ENCODE results near the gene INO80.

The INO80 gene

DNA sequence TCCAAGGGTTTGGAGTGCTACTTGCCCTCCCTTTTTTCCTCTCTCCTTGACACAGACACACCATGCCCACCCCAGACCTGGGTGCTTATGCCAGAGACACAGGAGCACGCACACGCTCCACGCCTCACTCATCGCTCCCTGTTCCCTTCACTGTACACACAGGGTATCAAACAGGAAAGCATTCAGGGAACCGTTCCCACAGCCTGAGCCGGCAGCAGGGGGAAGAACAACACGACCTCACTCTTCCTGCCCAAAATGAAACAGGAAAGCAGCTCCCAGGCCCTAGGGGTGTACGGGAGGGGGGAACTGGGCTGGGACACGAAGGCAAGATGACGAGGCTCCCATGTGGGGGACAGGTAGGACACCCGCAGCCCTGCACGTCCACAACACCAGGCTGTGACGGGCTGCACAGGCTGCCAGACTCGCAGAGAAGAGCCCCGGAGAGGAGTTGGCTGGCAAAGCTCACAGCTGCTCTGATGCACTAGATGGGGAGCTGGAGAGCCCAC lies 175.7 kb downstream of the INO80 start:
- H3K9ac ChIP-seq (ENCODE audit: insufficient read length), result no peak overlapping the region
- no peak overlapping the region for H3K4me3 ChIP-seq
- TF ChIP-seq EZH2 (IDR thresholded peaks at IDR 0.05), result no peak
- TF ChIP-seq POLR2AphosphoS5 (IDR thresholded peaks at IDR 0.05; ENCODE audit: borderline replicate concordance, low read depth, low read length), result no peak
- no peak for TF ChIP-seq FOXP2 (optimal IDR thresholded peaks at IDR 0.05; ENCODE audit: control extremely low read depth, extremely low read length, insufficient read depth)
- no peak for DNase-seq (ENCODE audit: low read depth, low spot score)
- H3K9me3 ChIP-seq (ENCODE audit: low read depth, low read length), result no peaks in the 10 kb centered on the region
- H3K27ac ChIP-seq, result no peak overlapping the region
- H3K36me3 ChIP-seq (ENCODE audit: insufficient read depth, low read length), result no peaks in the 10 kb centered on the region

GRCh38 chr15:40938536-40938870 lies 177.6 kb downstream of the INO80 start:
- TF ChIP-seq EZH2 (IDR thresholded peaks at IDR 0.05), result no peak
- TF ChIP-seq FOXP2 (optimal IDR thresholded peaks at IDR 0.05; ENCODE audit: control extremely low read depth, extremely low read length, insufficient read depth), result no peak
- no peak for TF ChIP-seq POLR2AphosphoS5 (IDR thresholded peaks at IDR 0.05; ENCODE audit: borderline replicate concordance, low read depth, low read length)
- no peaks in the 10 kb centered on the region for H3K36me3 ChIP-seq (ENCODE audit: insufficient read depth, low read length)
- H3K4me3 ChIP-seq, result no peak overlapping the region
- no peak for DNase-seq (ENCODE audit: low read depth, low spot score)
- no peak overlapping the region for H3K27ac ChIP-seq
- no peaks in the 10 kb centered on the region for H3K9me3 ChIP-seq (ENCODE audit: low read depth, low read length)
- H3K9ac ChIP-seq (ENCODE audit: insufficient read length), result no peak overlapping the region

GRCh38 chr15:40937762-40938535 lies 178.1 kb downstream of the INO80 start:
- H3K9ac ChIP-seq (ENCODE audit: insufficient read length), result no peak overlapping the region
- no peak overlapping the region for H3K27ac ChIP-seq
- H3K9me3 ChIP-seq (ENCODE audit: low read depth, low read length), result no peaks in the 10 kb centered on the region
- DNase-seq (ENCODE audit: low read depth, low spot score), result no peak
- TF ChIP-seq POLR2AphosphoS5 (IDR thresholded peaks at IDR 0.05; ENCODE audit: borderline replicate concordance, low read depth, low read length) (no peak), EZH2 (IDR thresholded peaks at IDR 0.05) (no peak), FOXP2 (optimal IDR thresholded peaks at IDR 0.05; ENCODE audit: control extremely low read depth, extremely low read length, insufficient read depth) (no peak)
- no peak overlapping the region for H3K4me3 ChIP-seq
- no peaks in the 10 kb centered on the region for H3K36me3 ChIP-seq (ENCODE audit: insufficient read depth, low read length)

DNA sequence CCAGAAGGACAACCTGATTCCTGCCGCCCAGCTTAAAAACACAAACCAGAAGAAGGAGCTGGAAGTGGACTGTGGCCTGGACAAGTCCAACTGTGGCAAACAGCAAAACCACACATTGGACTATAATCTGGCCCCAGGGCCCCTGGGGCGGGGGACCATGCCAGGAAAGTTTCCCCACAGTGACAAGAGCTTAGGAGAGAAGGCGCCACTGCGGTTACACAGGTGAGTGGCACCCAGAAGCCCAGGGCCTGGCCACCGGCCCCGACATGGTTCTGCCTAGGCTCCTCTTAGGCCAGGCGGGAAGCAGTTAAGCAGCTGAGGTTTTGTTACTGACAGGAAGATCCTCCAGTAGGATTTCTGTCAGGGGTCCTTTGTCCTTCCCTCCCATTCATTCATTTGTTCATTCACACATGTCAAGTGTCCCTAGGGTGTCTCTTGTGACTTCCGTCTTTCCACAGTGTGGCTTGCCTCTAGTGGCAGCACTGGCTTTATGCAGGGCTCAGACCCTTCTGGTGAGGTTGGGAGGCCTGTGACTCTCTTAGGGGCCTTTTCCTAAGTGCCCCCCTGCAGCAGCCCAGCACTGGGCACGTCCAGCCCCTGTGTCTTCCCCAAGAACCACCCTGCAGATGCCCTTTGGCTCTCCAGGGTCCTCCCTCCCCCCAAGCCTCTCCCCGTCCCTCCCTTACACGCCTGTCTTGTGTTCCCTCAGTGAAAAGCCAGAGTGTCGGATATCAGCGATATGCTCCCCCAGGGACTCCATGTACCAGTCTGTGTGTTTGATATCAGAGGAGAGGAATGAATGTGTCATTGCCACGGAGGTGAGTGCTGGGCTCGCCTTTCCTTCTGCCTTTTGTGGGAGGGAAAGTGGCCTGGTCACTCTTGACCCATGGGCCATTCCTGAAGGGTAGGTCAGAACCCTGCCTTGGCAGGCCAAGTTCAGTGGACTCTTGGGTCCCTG lies 179.1 kb downstream of the INO80 start:
- no peaks in the 10 kb centered on the region for H3K36me3 ChIP-seq (ENCODE audit: insufficient read depth, low read length)
- H3K4me3 ChIP-seq, result no peak overlapping the region
- H3K9ac ChIP-seq (ENCODE audit: insufficient read length), result no peak overlapping the region
- DNase-seq (ENCODE audit: low read depth, low spot score), result no peak
- no peak overlapping the region for H3K27ac ChIP-seq
- no peaks in the 10 kb centered on the region for H3K9me3 ChIP-seq (ENCODE audit: low read depth, low read length)
- TF ChIP-seq POLR2AphosphoS5 (IDR thresholded peaks at IDR 0.05; ENCODE audit: borderline replicate concordance, low read depth, low read length) (no peak), EZH2 (IDR thresholded peaks at IDR 0.05) (no peak), FOXP2 (optimal IDR thresholded peaks at IDR 0.05; ENCODE audit: control extremely low read depth, extremely low read length, insufficient read depth) (no peak)

- no peak for DNase-seq (ENCODE audit: low read depth, low spot score)
- Histone ChIP-seq H3K4me3 (no peak overlapping the region), H3K27ac (no peak overlapping the region), H3K9me3 (ENCODE audit: low read depth, low read length) (no peaks in the 10 kb centered on the region), H3K9ac (ENCODE audit: insufficient read length) (no peak overlapping the region), H3K36me3 (ENCODE audit: insufficient read depth, low read length) (no peaks in the 10 kb centered on the region)
- no peak for TF ChIP-seq EZH2 (IDR thresholded peaks at IDR 0.05)
Observed at GRCh38 chr15:40936234-40936708, 179.8 kb downstream of the INO80 start.

GRCh38 chr15:40934457-40934856 lies 181.6 kb downstream of the INO80 start:
- Histone ChIP-seq H3K9me3 (ENCODE audit: low read depth, low read length) (no peaks in the 10 kb centered on the region), H3K27ac (no peak overlapping the region), H3K4me3 (no peak overlapping the region), H3K9ac (ENCODE audit: insufficient read length) (no peak overlapping the region), H3K36me3 (ENCODE audit: insufficient read depth, low read length) (no peaks in the 10 kb centered on the region)
- DNase-seq (ENCODE audit: low read depth, low spot score), result no peak
- TF ChIP-seq FOXP2 (optimal IDR thresholded peaks at IDR 0.05; ENCODE audit: control extremely low read depth, extremely low read length, insufficient read depth) (no peak), POLR2AphosphoS5 (IDR thresholded peaks at IDR 0.05; ENCODE audit: borderline replicate concordance, low read depth, low read length) (no peak), EZH2 (IDR thresholded peaks at IDR 0.05) (no peak)

DNA sequence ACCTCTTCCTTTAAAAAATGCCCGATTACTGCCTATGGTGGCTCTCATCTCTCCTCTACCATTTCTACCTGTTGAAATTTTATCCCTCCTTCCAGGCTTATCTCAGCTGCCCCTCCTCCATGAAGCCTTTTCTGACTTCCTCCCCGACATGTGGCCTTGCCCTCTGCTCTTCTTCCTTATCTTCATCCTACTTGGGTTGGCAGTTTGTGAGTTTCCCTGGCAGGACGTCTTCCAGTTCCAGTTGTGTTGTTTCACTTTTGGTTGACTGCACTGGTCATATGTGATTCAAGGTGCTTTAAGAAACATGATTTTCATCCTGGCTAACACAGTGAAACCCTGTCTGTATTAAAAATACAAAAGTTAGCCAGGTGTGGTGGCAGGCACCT lies 182.6 kb downstream of the INO80 start:
- no peak for DNase-seq (ENCODE audit: low read depth, low spot score)
- TF ChIP-seq FOXP2 (optimal IDR thresholded peaks at IDR 0.05; ENCODE audit: control extremely low read depth, extremely low read length, insufficient read depth) (no peak), EZH2 (IDR thresholded peaks at IDR 0.05) (no peak), POLR2AphosphoS5 (IDR thresholded peaks at IDR 0.05; ENCODE audit: borderline replicate concordance, low read depth, low read length) (no peak)
- Histone ChIP-seq H3K4me3 (no peak overlapping the region), H3K9ac (ENCODE audit: insufficient read length) (no peak overlapping the region), H3K36me3 (ENCODE audit: insufficient read depth, low read length) (no peaks in the 10 kb centered on the region), H3K9me3 (ENCODE audit: low read depth, low read length) (no peaks in the 10 kb centered on the region), H3K27ac (no peak overlapping the region)
